NT2/D1 (cell line): ENCODE data around the gene PPM1B.

ENCODE experiments used
- SUZ12 ChIP-seq: IDR thresholded peaks from 2 replicates; pipeline ENCODE4 v1.6.1; 2011; ENCODE audit not compliant: insufficient read length, insufficient read depth; ENCODE audit errors: extremely low read depth
- YY1 ChIP-seq: IDR thresholded peaks from 2 replicates; pipeline ENCODE4 v1.6.1; 2011; ENCODE audit not compliant: insufficient read length, insufficient read depth
- ZNF274 ChIP-seq: IDR thresholded peaks from 2 replicates; pipeline ENCODE4 v1.6.1; 2011; ENCODE audit warnings: mild to moderate bottlenecking, low read depth, low read length

- no peak for TF ChIP-seq SUZ12
- TF ChIP-seq YY1, result no peak
- TF ChIP-seq ZNF274, result no peak
These were observed 32.4 kb upstream of the PPM1B start for GRCh38 chr2:44136252-44136651.
